ENCODE results near the gene TNIK.

TNIK gene

GRCh38 chr3:171227828-171228227 is 232.4 kb downstream of the TNIK start:
- no peak for DNase-seq (ENCODE audit: low read depth in 2 of 2)

- DNase-seq (ENCODE audit: low read depth in 2 of 2), result no peak
Observed at GRCh38 chr3:171227359-171227758, 232.8 kb downstream of the TNIK start.

GRCh38 chr3:171226794-171227193 is 233.4 kb downstream of the TNIK start:
- DNase-seq (ENCODE audit: low read depth in 2 of 2), result no peak

GRCh38 chr3:171225708-171226107 is 234.5 kb downstream of the TNIK start:
- no peak for DNase-seq (ENCODE audit: low read depth in 2 of 2)

GRCh38 chr3:171225165-171225564 is 235.0 kb downstream of the TNIK start:
- no peak for DNase-seq (ENCODE audit: low read depth in 2 of 2)

- no peak for DNase-seq (ENCODE audit: low read depth in 2 of 2)
Observed at GRCh38 chr3:171223396-171223795, 236.8 kb downstream of the TNIK start.

- DNase-seq (ENCODE audit: low read depth in 2 of 2), result no peak
Observed at GRCh38 chr3:171222995-171223394, 237.2 kb downstream of the TNIK start.

GRCh38 chr3:171221597-171221996 is 238.6 kb downstream of the TNIK start:
- DNase-seq (ENCODE audit: low read depth in 2 of 2), result no peak

GRCh38 chr3:171221104-171221503 is 239.1 kb downstream of the TNIK start:
- no peak for DNase-seq (ENCODE audit: low read depth in 2 of 2)

- no peak for DNase-seq (ENCODE audit: low read depth in 2 of 2)
Observed at GRCh38 chr3:171219258-171219657, 240.9 kb downstream of the TNIK start.

- no peak for DNase-seq (ENCODE audit: low read depth in 2 of 2)
Observed at GRCh38 chr3:171218069-171218468, 242.1 kb downstream of the TNIK start.

GRCh38 chr3:171213907-171214306 is 246.3 kb downstream of the TNIK start:
- no peak for DNase-seq (ENCODE audit: low read depth in 2 of 2)

- DNase-seq (ENCODE audit: low read depth in 2 of 2), result no peak
Observed at GRCh38 chr3:171213178-171213577, 247.0 kb downstream of the TNIK start.

- DNase-seq (ENCODE audit: low read depth in 2 of 2), result no peak
Observed at GRCh38 chr3:171212648-171213047, 247.6 kb downstream of the TNIK start.

- DNase-seq (ENCODE audit: low read depth in 2 of 2), result no peak
Observed at GRCh38 chr3:171206283-171206682, 253.9 kb downstream of the TNIK start.

GRCh38 chr3:171204942-171205341 is 255.3 kb downstream of the TNIK start:
- no peak for DNase-seq (ENCODE audit: low read depth in 2 of 2)

GRCh38 chr3:171201825-171202224 is 258.4 kb downstream of the TNIK start:
- no peak for DNase-seq (ENCODE audit: low read depth in 2 of 2)

GRCh38 chr3:171200750-171201088 is 259.5 kb downstream of the TNIK start:
- no peak for DNase-seq (ENCODE audit: low read depth in 2 of 2)

GRCh38 chr3:171200052-171200749 is 260.0 kb downstream of the TNIK start:
- DNase-seq (ENCODE audit: low read depth in 2 of 2), result no peak

- DNase-seq (ENCODE audit: low read depth in 2 of 2), result no peak
Observed at GRCh38 chr3:171199473-171199829, 260.8 kb downstream of the TNIK start.

GRCh38 chr3:171198781-171199472 is 261.3 kb downstream of the TNIK start:
- DNase-seq (ENCODE audit: low read depth in 2 of 2), result no peak

- DNase-seq (ENCODE audit: low read depth in 2 of 2), result no peak
Observed at GRCh38 chr3:171195686-171196085, 264.5 kb downstream of the TNIK start.

GRCh38 chr3:171194965-171195364 is 265.2 kb downstream of the TNIK start:
- no peak for DNase-seq (ENCODE audit: low read depth in 2 of 2)

GRCh38 chr3:171193693-171194092 is 266.5 kb downstream of the TNIK start:
- DNase-seq (ENCODE audit: low read depth in 2 of 2), result no peak

Data from stimulated activated CD4-positive, alpha-beta T cell treated with anti-CD3 and anti-CD28 coated beads, Interleukin-1b, Interleukin-23, amount 100 ng/mL, for 1 hour (primary cell).